Gastroesophageal sphincter (tissue), 3 donors: ENCODE data around the gene JPT2.

Experiments used
- POLR2A ChIP-seq, 2 donors: fragments of 450-650 bp; IDR thresholded peaks; one replicate each; pipeline ENCODE4 v1.6.1; 2017; ENCODE audit warnings: antibody characterized with exemption in 2 of 2, mild to moderate bottlenecking in 2 of 2, moderate library complexity in 1 of 2
- TF ChIP-seq, protein P1 (sequence below), 4 experiments: fragments of 200-600 bp in 2 of 4; fragments of 450-650 bp in 2 of 4; sonication (generic) in 1 of 4; IDR thresholded peaks; one replicate each; pipeline ENCODE4 v1.5.1; 2017 to 2019; ENCODE audit warnings: antibody characterized with exemption in 4 of 4, mild to moderate bottlenecking in 2 of 4, moderate library complexity in 2 of 4

DNA sequence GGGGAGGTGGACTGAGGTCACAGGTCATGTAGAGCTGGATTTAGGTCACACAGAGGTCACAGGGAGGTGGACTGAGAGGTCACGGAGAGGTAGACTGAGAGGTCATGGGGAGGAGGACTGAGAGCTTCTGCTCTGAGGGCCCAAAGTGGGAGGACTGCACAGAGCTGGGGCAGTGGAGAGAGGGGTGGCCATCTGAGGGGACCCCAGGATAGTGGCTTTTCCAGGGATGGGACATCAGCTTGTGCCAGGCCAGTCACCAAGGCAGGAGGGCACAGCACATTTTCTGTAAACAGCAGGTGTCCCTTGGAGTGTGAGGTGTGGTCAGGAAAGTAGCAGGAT is 26.1 kb upstream of the JPT2 start:
- no peak for TF ChIP-seq POLR2A (IDR thresholded peaks at IDR 0.05)
- TF ChIP-seq, protein P1, sequence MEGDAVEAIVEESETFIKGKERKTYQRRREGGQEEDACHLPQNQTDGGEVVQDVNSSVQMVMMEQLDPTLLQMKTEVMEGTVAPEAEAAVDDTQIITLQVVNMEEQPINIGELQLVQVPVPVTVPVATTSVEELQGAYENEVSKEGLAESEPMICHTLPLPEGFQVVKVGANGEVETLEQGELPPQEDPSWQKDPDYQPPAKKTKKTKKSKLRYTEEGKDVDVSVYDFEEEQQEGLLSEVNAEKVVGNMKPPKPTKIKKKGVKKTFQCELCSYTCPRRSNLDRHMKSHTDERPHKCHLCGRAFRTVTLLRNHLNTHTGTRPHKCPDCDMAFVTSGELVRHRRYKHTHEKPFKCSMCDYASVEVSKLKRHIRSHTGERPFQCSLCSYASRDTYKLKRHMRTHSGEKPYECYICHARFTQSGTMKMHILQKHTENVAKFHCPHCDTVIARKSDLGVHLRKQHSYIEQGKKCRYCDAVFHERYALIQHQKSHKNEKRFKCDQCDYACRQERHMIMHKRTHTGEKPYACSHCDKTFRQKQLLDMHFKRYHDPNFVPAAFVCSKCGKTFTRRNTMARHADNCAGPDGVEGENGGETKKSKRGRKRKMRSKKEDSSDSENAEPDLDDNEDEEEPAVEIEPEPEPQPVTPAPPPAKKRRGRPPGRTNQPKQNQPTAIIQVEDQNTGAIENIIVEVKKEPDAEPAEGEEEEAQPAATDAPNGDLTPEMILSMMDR (IDR thresholded peaks at IDR 0.05): no peak
